Stimulated activated CD8-positive, alpha-beta memory T cell treated with anti-CD3 and anti-CD28 coated beads, Interleukin-12 subunit alpha, Interleukin-12 subunit beta, amount 100 ng/mL, for 4 hours (primary cell): Measurements from ENCODE around the gene TOR1AIP1.
"Not testable (repeated sequence)": the region's sequence is repeated elsewhere in the genome, so short reads cannot be mapped to it uniquely, and the experiment has no call there.

Source experiments
- DNase-seq: peaks from one replicate; pipeline ENCODE4 v3.0.0-alpha.2; 2020; ENCODE audit warnings: low read depth

Gene TOR1AIP1

DNA sequence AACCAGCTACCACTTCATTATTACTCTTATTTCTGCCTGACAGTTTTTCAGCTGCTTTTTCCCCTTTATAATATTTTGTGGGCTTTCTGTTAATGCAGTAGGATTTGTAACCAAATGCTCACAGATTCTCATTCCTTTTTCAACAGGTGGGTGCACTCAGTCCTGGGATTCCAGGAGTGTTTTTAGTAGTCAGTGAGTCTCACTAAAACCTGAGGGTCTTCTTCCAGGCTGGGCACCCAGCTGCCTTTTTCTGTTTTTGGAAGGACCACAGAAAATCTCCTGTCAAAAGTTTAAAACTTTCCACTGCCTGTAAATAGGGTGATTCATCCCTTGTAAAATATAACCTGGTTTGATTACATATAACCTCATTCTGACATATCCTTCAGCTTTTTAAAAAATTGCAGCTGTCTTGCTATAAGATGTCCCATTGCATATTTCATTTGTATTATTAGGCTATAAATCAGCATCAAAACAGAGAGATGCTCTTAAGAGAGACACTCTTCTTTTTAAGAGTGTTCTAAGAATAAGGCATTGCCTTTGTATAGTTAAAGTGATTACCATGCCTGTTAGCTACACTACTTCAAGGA, 55.7 kb downstream of the TOR1AIP1 start:
- no peak for DNase-seq

DNA sequence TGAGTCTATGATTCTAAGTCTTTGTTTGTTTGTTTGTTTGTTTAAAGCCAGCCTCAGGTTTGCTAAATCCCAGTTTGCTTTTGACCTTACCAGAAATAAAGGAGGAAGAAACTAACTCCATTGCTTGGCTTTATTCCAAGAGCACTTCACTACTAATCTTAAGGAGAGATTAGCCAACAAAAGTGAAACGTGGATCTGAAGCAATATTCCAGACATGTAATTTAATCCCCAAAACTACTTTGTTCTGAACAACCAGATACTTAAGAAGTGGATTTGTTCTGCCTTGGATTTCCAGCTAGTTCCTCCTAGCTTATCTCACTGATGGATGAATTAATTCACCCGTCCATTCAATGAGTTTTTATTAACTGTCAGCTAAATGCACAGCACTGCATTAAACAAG, 56.7 kb downstream of the TOR1AIP1 start:
- no peak for DNase-seq

DNA sequence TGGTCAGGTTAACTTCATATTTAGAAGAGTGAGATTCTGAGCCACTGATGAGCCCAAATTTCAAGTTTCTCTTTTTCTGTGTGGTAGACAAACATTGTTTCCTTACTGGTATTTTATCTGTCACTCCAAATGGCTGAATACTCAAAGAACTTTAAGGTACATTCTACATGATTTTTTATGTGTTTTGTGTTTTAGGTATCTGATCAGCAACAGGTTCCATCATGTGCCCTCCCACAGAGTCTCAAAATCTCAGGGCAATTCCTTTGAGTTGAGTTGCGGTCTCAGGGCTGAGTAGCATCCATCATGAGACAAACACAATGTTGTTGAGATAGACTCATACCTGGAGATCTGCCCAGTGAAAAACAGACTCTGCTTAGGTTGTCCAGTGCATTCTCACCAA, 57.9 kb downstream of the TOR1AIP1 start:
- no peak for DNase-seq

DNA sequence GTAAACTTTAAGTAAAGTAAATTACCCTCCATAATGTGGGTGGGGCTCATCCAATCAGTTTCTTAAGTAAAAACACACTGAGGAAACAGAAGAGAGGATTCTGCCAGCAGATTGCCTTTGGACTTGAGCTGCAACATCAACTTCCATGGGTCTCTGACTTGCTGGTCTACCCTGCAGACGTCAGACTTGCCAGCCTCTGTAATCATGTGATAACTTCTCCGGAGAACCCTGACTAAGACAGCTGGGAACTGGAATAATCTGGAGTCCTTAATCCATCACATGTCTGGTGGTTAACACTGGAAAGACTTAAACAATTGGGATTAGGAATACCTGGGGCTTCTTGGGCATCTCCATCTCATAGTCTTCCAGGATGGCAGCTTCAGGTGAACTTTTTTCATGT, 59.4 kb downstream of the TOR1AIP1 start:
- no peak for DNase-seq

DNA sequence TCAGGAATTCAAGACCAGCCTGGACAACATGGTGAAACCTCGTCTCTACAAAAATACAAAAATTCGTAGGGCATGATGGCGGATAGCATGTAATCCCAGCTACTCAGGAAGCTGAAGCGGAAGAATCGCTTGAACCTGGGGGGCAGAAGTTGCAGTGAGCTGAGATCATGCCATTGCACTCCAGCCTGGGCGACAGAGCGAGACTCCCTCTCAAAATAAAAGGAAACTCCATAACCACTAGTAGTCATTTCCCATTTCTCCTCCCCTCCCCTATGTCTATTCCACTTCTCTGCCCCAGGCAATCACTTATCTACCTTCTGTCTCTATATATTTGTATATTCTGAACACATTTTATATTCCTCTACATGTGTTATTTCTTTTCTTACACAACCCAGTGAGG, 68.6 kb downstream of the TOR1AIP1 start:
- DNase-seq: no peak

DNA sequence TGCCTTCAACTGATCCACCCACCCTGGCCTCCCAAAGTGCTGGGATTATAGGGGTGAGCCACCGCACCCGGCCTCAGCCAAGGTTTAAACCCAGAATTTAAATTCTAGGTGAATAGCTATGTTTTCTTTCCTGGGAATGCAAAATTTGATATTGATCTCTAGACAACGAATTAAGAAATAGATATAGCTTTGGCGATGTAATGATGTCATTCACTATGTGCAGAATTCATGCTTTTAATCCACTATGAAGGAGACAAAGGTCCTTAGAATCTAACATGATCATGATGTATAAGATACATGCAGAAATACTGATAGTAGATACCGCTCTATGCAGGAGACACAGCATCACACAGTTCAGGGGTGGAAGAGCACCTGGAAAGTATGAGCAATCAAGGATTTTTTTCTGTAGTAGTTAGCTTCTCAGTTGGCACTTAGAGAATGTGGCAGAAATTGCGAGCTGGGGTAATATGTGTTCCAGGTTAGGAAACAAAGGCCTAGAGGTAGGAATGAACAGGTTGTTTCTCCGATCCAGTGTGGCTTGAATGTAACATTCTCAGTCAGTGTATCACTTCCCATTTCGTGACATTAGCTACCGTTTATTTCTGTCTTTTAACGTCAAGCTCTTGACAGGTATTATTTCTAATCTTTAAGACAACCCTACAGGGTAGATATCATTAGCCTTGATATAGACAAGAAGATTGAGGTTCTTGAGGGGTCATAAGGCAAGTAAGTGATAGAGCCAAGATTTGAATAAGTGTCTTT, 69.5 kb downstream of the TOR1AIP1 start:
- DNase-seq: no peak

DNA sequence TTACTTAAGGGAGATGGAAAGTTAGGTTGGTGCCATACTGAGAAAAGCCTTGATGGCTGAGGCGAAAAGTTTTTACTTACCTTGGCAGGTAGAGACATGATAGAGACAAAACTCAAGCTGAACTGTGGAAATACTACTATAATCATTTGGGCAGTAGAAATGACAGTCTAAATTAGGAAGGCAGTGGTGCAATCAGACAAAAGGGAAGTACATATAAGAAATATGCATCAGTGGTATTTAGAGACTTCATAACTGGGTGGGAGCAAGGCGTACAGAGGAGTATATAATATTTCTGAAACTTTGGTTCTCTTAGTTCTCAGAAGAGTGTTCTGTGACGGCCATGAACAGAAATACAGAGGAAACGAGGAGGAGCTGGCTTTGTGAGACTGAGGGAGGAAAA, 70.1 kb downstream of the TOR1AIP1 start:
- DNase-seq: no peak

DNA sequence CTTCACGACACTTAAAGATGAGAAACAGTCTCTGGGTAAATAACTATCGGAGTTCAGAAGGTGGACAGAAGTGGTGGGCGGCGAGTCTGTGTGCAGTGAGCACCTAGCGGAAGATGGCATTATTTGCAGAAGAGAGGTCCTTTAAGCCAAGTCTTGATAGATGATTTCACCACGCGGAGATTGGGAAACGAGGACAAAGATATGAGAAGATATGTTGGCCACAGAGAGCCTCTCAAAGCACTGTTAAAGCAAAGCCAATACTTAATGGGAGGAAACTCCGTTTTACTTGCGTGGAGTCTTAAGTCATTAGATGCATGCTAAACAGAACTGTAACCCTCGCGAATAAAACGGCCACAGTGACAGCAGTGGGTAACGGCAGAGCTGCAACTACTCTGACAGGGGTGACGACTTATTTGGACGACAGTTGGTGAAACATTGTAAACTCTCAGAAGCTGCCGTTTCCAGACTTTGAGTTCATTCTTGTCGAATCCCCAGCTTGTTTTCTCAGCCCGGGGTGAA, 71.9 kb downstream of the TOR1AIP1 start:
- peak; percentile 15 for DNase-seq

DNA sequence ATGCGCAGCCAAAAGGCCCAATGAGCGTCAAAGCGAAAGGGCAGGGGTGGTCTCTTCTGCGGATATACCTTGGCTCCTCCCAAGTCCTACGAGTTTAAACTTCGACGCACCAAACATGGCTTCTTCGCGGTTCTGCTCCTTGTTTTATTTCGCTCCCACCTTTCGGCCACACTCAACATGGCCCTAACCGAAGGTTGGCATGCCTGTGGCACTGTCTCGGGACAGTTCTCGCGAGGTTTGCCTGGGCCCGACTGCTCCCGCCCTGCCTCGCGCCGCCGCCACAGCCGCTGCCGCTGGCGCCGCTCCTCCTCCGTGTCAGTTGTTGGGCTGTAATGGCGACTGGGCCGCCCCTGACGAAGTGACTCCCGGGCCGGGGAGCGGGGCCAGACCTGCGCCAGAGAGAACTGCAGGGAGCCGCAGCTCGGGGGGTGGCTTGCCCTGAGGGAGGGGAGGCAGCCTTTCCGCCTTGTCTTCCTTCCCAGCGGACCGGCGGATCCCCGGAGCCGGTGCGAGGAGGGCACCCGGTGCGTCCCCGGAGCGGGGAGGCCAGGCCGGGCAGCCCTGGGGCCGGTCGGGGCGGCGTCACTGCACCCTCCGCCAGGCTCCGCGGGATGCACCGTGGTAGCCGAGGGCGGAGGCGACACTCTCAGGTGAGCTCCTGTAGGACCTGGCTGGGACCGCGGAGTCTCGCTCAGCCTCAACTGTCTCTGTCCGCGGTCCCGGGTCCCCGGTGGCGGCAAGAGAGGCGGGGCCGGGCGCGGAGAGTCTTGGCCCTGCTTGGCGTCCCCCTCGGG, 72.6 kb downstream of the TOR1AIP1 start, which contains the start of gene CEP350:
Gene CEP350 (plus strand): TSS at position 318 of the 794 bp plus-strand sequence. CDS start 31,372 bp downstream, outside the sequence.
- peak; percentile 95 for DNase-seq

DNA sequence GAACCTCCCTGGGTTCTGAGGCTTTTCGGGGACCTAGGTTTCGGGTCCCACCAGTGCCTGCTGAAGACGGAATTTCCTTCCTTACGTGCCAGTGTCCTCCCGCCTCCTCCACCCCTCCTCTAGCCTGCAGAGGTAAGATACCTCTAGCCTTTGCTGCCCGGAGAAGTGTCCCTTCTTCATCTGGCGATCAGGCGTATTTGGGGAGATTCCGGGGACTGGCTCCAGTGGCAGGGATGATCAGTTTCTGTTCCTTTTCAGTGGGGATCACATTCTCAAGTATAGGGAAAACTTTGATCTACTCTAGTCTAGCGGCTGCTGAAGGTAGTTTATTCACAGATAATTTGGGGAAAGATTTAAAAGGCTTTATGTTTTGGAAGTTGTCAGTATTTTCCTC, 73.2 kb downstream of the TOR1AIP1 start:
- no peak for DNase-seq

DNA sequence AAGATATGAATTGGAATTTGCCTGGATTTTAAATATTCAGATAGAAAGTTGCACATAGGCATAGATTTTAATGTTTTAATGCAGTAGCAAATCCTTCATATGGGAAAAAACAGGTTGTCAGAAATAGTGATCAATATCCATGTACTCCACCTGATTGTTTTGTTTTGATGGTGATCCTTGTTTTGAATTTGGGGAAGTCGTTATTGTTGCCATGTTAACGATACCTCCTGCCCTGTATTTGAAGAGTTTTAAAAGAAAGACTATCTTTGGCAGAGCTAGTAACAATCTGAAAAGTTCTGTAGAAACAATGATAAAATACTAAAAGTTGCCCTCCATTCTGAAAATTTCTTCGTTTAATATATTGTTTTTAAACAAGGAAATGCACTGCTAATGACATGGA, 73.6 kb downstream of the TOR1AIP1 start:
- no peak for DNase-seq

DNA sequence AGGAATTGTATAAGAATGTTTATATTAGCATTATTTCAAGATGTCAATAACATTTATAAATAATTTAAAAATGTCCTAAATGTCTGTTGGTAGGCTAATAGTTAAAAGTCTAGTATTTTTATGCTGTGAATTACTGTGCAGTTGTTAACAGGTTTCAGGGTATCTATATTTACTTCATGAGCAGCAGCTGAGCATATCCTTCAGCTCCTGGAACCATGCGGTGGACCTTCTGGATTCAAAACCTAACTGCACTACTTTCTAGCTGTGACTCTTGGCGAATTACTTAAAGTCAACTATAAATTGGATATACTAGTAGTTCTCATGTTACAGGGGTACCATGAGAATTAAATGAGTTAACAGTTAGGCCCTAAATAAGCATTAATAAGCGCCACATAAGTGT, 76.3 kb downstream of the TOR1AIP1 start:
- no peak for DNase-seq

DNA sequence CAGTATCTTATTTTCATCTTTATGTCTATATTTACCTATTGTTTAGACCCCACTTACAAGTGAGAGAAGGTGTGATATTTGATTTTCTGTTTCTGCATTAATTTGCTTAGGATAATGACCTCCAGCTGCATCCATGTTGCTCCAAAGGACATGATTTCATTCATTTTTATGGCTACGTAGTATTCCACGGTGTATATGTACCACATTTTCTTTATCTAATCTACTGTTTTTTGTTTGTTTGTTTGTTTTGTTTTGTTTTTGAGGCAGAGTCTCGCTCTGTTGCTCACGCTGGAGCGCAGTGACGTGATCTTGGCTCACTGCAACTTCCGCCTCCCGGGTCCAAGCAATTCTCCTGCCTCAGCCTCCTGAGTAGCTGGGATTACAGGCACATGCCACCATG, 80.1 kb downstream of the TOR1AIP1 start:
- not testable (repeated sequence) for DNase-seq

DNA sequence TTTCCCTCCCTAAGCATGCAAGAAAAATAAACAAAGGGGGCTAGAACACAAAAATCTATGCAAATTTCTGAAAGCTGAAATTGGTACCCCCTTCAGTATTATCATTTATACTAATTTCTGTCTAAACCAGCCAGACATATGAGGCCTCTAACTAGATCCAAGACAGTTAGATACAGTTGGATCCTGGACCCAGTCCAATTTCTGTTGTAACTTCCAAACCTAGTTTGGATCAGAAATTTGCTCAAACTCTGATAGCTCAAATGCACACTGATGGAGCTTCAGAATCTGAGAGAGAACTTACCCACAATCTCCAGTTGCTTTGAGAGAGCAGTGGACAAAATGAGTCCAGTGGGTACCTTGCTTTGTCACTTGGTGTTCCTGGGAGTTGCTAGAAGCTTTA, 84.5 kb downstream of the TOR1AIP1 start:
- no peak for DNase-seq

DNA sequence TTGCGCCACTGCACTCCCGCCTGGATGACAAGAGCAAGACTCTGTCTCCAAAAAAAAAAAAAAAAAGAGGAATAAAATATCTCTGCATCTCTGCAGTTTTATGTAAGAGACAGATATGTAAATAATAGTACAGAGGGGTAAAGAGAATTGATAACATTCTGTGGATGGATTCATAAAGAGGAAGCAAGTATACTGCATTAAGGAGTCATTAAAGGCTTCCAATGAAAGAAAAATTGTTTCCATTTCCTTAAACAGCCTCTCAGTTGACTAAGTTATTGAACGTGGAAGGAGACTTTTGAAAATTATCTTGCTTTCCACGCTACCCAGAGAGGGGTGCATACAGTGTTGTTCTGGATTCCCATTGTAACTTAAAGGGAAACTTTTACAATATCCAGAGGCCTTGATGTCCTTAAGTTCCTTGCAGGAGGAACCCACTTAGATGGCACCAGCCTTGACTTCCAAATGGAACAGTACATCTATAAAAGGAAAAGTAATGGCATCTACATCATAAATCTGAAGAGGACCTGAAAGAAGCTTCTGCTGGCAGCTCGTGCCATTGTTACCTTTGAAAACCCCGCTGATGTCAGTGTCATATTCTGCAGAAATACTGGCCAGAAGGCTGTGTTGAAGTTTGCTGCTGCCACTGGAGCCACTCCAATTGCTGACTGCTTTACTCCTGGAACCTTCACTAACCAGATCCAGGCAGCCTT, 86.4 kb downstream of the TOR1AIP1 start:
- no peak for DNase-seq

DNA sequence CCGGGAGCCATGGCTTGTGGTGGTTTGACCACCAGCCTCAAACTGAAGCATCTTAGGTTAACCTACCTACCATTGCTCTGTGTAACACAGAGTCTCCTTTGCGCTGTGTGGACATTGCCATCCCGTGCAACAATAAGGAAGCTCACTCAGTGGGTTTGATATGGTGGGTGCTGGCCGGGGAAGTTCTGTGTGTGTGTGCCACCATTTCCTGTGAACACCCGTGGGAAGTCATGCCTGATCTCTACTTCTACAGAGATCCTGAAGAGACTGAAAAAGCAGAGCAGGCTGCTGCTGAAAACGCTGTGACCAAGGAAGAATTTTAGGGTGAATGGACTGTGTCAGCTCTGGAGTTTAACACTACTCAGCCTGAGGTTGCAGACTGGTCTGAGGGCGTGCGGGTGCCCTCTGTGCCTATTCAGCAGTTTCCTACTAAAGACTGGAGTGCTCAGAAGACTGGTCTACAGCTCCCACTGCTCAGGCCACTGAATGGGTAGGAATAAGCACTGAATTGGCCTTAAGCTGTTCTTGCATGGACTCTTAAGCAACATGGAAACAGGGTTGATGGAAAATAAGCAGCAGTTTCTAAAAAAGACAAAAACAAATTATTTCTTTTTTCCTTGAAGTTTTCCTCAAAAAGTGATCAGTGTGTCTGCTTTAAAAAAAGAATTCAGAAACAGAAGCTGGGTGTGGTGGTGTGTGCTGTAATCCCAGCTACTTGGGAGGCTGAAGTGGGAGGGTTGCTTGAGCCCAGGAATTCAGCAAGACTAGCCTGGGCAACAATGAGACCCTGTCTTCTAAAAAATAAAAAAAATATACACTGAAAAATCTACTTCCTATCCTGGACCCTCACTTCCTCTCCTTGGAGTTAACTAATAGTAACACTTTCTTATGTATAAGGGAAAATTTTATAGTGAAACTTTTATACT, 87.2 kb downstream of the TOR1AIP1 start:
- DNase-seq: no peak
